ENCODE measurements around the gene STK35. TPM values are rescaled to one million over a fixed set of nuclear protein-coding genes. Genes with fewer than 3 reads are reported as not detected.

Gene STK35
- total and polyA plus RNA-seq, 2 of the 13 experiments (the other 11 are each of a cell fraction or from before 2014, with no cell fraction given) = 27.4 to 29.8 TPM

- TF ChIP-seq AHDC1 (CRISPR knock-in tag; IDR thresholded peaks at IDR 0.05; ENCODE audit: borderline replicate concordance) (peak; percentile 70; the same call in 1 of the 2 replicates), ZNF574 (CRISPR knock-in tag; IDR thresholded peaks at IDR 0.05) (peak; percentile 94), ZNF543 (CRISPR knock-in tag; IDR thresholded peaks at IDR 0.05) (no peak), SUZ12 (IDR thresholded peaks at IDR 0.05; ENCODE audit: low read depth, low read length) (no peak), CEBPZ (IDR thresholded peaks at IDR 0.05; ENCODE audit: low read length) (no peak), FOXJ3 (CRISPR knock-in tag; IDR thresholded peaks at IDR 0.05; ENCODE audit: borderline replicate concordance) (peak; percentile 81), ZNF354B (CRISPR knock-in tag; IDR thresholded peaks at IDR 0.05) (peak; percentile 14; the same call in 1 of the 2 replicates), ZZZ3 (CRISPR knock-in tag; IDR thresholded peaks at IDR 0.05; ENCODE audit: borderline replicate concordance) (0 out of 2 replicates have a peak, but pooled peaks have one; percentile 46), CC2D1A (CRISPR knock-in tag; IDR thresholded peaks at IDR 0.05) (no peak), ZNF383 (CRISPR knock-in tag; IDR thresholded peaks at IDR 0.05; ENCODE audit: borderline replicate concordance) (no peak; the same call in 1 of the 2 replicates), ZNF580 (CRISPR knock-in tag; IDR thresholded peaks at IDR 0.05; ENCODE audit: borderline replicate concordance, low read depth) (peak; percentile 46; the same call in 1 of the 2 replicates), BORCS8-MEF2B (CRISPR knock-in tag; IDR thresholded peaks at IDR 0.05) (no peak; the same call in 1 of the 2 replicates), PAWR (CRISPR knock-in tag; IDR thresholded peaks at IDR 0.05; ENCODE audit: borderline replicate concordance) (peak; percentile 31; the same call in 1 of the 2 replicates), ZMAT5 (CRISPR knock-in tag; IDR thresholded peaks at IDR 0.05; ENCODE audit: borderline replicate concordance, low read depth) (0 out of 2 replicates have a peak, but pooled peaks have one; percentile 93), KAT7 (CRISPR knock-in tag; IDR thresholded peaks at IDR 0.05; ENCODE audit: borderline replicate concordance) (peak; percentile 86)
Observed at GRCh38 chr20:2101865-2102584, 398 bp downstream of the STK35 start (continued).

All from HepG2 (cell line).